Testis (tissue), 3 donors: ENCODE results near the gene ATP6V1G3. TPM values are rescaled to one million over a fixed set of nuclear protein-coding genes. Genes with fewer than 3 reads are reported as not detected.

Source experiments
- DNase-seq: peaks from one replicate; pipeline ENCODE4 v3.0.0-alpha.2; 2019
- H3K27ac ChIP-seq, 2 donors: fragments of 200-600 bp; sonication (generic); one replicate each; pipeline ENCODE4 v1.5.1; 2019
- H3K27me3 ChIP-seq: fragments of 200-600 bp; sonication (generic); one replicate; pipeline ENCODE4 v1.5.1; 2019
- H3K36me3 ChIP-seq: fragments of 200-600 bp; sonication (generic); one replicate; pipeline ENCODE4 v1.5.1; 2017; ENCODE audit warnings: low read depth; ENCODE audit errors: missing control alignments
- H3K4me1 ChIP-seq: fragments of 200-600 bp; sonication (generic); one replicate; pipeline ENCODE4 v1.5.1; 2019
- H3K4me3 ChIP-seq, 2 donors: fragments of 200-600 bp; sonication (generic); one replicate each; pipeline ENCODE4 v1.5.1; 2017 to 2019
- H3K9me3 ChIP-seq: fragments of 200-600 bp; sonication (generic); one replicate; pipeline ENCODE4 v1.5.1; 2017
- CTCF ChIP-seq, 3 experiments: fragments of 450-650 bp in 2 of 3; fragments of 200-600 bp in 1 of 3; sonication (generic) in 1 of 3; IDR thresholded peaks; one replicate each; pipeline ENCODE4 v1.5.1; 2016 to 2019; ENCODE audit warnings: antibody characterized with exemption in 3 of 3, mild to moderate bottlenecking in 2 of 3, moderate library complexity in 1 of 3
- POLR2A ChIP-seq: fragments of 450-650 bp; IDR thresholded peaks from one replicate; pipeline ENCODE4 v1.6.1; 2017; ENCODE audit warnings: antibody characterized with exemption, mild to moderate bottlenecking, moderate library complexity
- WGBS, 2 donors: methylation state at CpG; one replicate each; pipeline ENCODE4 v1.1.5; 2018; 5-methylcytosine and 5-hydroxymethylcytosine counted together
- intact Hi-C: fragments of 100-400 bp; cut with DNase I; formaldehyde crosslinking; loops from one replicate; pipeline ENCODE4 v1.15.1; 2023; ENCODE audit warnings: low total_unique reads
- polyA plus RNA-seq: library from polyadenylated mRNA; stranded (reverse); fragments of 350-450 nt; fragmentation: Illumina TruSeq; extraction: RNeasy Lipid Tissue Mini Kit (QIAGEN cat#74804); gene quantifications from one replicate; pipeline ENCODE4 v1.2.3, GENCODE V29; 2014; ENCODE audit warnings: low read depth, low replicate concordance; ENCODE audit not compliant: insufficient read depth
- total RNA-seq, 2 donors: library from RNA; depleted of rRNA; stranded (reverse); fragments of >200 nt; gene quantifications; one replicate each; pipeline ENCODE4 v1.2.3, GENCODE V29; 2016

Gene ATP6V1G3
- total and polyA plus RNA-seq, 3 donors from 2014 or later = not detected

DNA sequence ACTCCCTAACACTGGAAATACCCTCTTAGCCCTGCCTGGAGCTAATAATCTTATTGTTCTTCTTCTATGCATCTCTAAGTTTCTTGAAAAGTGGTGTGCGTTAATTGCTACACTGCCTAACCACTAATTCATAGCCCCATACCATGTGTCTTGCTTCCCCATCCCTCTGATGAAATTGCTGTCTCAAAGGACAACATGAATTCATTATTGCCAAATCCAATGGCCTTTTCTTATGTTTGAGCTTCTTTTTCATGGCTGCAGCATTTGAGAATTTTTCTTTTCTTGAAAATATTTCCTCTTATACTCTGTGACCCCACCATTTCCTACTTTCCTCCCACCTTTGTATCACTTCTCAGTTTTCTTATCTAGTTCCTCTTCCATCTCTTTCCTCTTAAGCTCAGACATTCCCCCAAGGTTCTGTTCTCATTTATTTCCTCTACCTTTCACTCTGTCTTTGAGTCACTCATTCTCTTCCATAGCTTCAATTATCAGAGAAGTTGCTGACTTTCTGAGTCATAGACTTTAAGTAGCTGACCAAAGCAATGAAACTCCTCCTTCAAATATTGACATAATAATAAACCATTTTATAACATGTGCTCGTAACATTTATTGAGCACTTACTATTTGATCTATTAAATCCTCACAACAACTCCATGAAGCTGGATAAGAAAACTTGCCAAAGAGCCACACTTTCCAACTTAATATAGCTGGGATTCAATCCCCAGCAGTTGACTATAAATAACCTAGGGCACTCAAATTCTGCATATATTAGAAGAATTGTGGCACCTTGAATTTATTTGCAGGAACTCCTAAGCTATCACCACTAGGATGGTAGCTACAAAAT is 35.5 kb upstream of the ATP6V1G3 start:
- H3K4me3 ChIP-seq = no peak overlapping the region
- H3K36me3 ChIP-seq = no peaks in the 10 kb centered on the region
- H3K4me1 ChIP-seq = no peaks in the 10 kb centered on the region
- intact Hi-C loops = no loop called here
- no peaks in the 10 kb centered on the region for H3K27me3 ChIP-seq
- H3K9me3 ChIP-seq = no peaks in the 10 kb centered on the region
- DNase-seq = no peak
- no peak overlapping the region for H3K27ac ChIP-seq
- whole genome bisulfite sequencing, 2 donors = 93 to 94% methylated on average over 2 of the region's 2 CpGs
- TF ChIP-seq POLR2A (no peak), CTCF (IDR thresholded peaks at IDR 0.05) (no peak)

DNA sequence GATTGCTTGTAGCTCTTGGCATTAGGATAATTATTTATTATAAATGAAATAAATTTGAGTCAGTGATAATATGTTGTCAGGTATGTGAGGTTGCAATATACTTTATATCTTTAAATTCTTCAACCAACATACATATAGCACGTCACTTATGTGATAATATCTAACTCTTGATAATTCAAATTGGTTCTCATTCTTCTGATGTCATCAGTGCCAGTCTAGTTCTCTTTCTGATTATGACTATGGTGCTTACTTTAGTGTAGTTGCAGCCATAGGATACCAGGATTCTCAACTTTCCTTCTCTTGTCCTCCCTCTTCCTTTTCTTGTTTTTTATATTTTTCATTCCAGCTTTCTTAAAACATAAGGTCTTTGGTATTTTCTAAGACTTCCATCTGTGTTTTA is 34.8 kb upstream of the ATP6V1G3 start:
- no peak overlapping the region for H3K4me3 ChIP-seq
- no peaks in the 10 kb centered on the region for H3K9me3 ChIP-seq
- WGBS, 2 donors = 71 to 91% methylated on average over 1 of the region's 1 CpG
- no peak overlapping the region for H3K27ac ChIP-seq
- DNase-seq = no peak
- H3K4me1 ChIP-seq = no peaks in the 10 kb centered on the region
- H3K36me3 ChIP-seq = no peaks in the 10 kb centered on the region
- TF ChIP-seq POLR2A (no peak), CTCF (IDR thresholded peaks at IDR 0.05) (no peak)
- H3K27me3 ChIP-seq = no peaks in the 10 kb centered on the region
- intact Hi-C loops = no loop called here

GRCh38 chr1:198574325-198574724 is 33.8 kb upstream of the ATP6V1G3 start:
- no peak for TF ChIP-seq POLR2A
- no peak for TF ChIP-seq CTCF (IDR thresholded peaks at IDR 0.05)
- Histone ChIP-seq H3K9me3 (no peaks in the 10 kb centered on the region), H3K36me3 (no peaks in the 10 kb centered on the region), H3K4me1 (no peaks in the 10 kb centered on the region), H3K27me3 (no peaks in the 10 kb centered on the region), H3K4me3 (no peak overlapping the region), H3K27ac (no peak overlapping the region)
- 93 to 96% methylated on average over 1 of the region's 1 CpG for WGBS, 2 donors
- intact Hi-C loops = no loop called here
- DNase-seq = no peak

DNA sequence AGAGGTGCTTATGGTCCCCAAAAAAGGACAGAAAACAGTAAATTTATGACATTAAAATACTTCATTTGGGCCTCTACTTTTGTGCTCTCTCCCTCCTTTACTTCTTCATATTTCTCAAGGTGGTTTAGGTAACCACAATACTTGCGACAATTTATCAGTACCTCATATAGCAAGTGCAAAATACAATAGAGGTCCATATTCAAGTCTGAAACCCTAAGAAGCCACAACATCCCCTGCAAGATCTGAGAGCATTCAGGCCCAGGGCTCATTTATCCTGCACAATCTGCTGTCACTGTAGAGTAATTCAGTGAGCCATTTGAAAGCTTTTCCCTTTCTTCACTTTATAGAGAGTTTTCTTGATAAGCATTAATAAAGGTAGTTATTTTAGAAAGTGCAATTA is 24.2 kb upstream of the ATP6V1G3 start:
- Histone ChIP-seq H3K36me3 (no peaks in the 10 kb centered on the region), H3K27me3 (no peaks in the 10 kb centered on the region), H3K4me3 (no peak overlapping the region), H3K9me3 (no peaks in the 10 kb centered on the region), H3K27ac (no peak overlapping the region), H3K4me1 (peaks cover 3% of the 10 kb centered on the region)
- 70 to 93% methylated on average over 1 of the region's 1 CpG for WGBS, 2 donors
- DNase-seq = no peak
- intact Hi-C loops = no loop called here
- TF ChIP-seq POLR2A (no peak), CTCF (IDR thresholded peaks at IDR 0.05) (no peak)

GRCh38 chr1:198564157-198564556 is 23.7 kb upstream of the ATP6V1G3 start:
- Histone ChIP-seq H3K9me3 (no peaks in the 10 kb centered on the region), H3K36me3 (no peaks in the 10 kb centered on the region), H3K27ac (no peak overlapping the region), H3K4me3 (no peak overlapping the region), H3K4me1 (peaks cover 3% of the 10 kb centered on the region), H3K27me3 (no peaks in the 10 kb centered on the region)
- TF ChIP-seq CTCF (IDR thresholded peaks at IDR 0.05) = no peak
- TF ChIP-seq POLR2A = no peak
- no peak for DNase-seq
- intact Hi-C loops = no loop called here
